ENCODE results near the gene PPP1R7. TPM values are rescaled to one million over a fixed set of nuclear protein-coding genes. Genes with fewer than 3 reads are reported as not detected.

Gene PPP1R7
- total RNA-seq, 1 experiment from 2014 or later: 43.9 TPM

- Mint-ChIP-seq H3K9me3 (ENCODE audit: unreplicated experiment) (no peaks in the 10 kb centered on the region), H3K27me3 (ENCODE audit: insufficient read depth, unreplicated experiment) (no peaks in the 10 kb centered on the region), H3K36me3 (ENCODE audit: insufficient read depth, unreplicated experiment) (peaks cover 12% of the 10 kb centered on the region), H3K27ac (ENCODE audit: low read depth, unreplicated experiment) (no peak overlapping the region), H3K4me1 (ENCODE audit: insufficient read depth, unreplicated experiment) (no peaks in the 10 kb centered on the region), H3K4me3 (ENCODE audit: unreplicated experiment) (no peak overlapping the region)
- ChIA-PET CTCF (interaction anchor here (0.5 to 0.7 kb wide), 2 partner anchors 262 to 406 kb away, joined by 3 read pairs; no protein-coding TSS in a partner anchor), POLR2A (no interaction called here)
- intact Hi-C loops (cut with micrococcal nuclease): no loop called here
- DNase-seq (ENCODE audit: unreplicated experiment): no peak
- BruUV-seq (replicated peaks): no TSS peak
- TF ChIP-seq CTCF (IDR thresholded peaks at IDR 0.05; ENCODE audit: unreplicated experiment): no peak
Observed at GRCh38 chr2:241109210-241110088, 40.8 kb upstream of the PPP1R7 start.

- Mint-ChIP-seq H3K27me3 (ENCODE audit: insufficient read depth, unreplicated experiment) (no peaks in the 10 kb centered on the region), H3K4me3 (ENCODE audit: unreplicated experiment) (no peak overlapping the region), H3K36me3 (ENCODE audit: insufficient read depth, unreplicated experiment) (peaks cover 16% of the 10 kb centered on the region), H3K9me3 (ENCODE audit: unreplicated experiment) (no peaks in the 10 kb centered on the region), H3K27ac (ENCODE audit: low read depth, unreplicated experiment) (no peak overlapping the region), H3K4me1 (ENCODE audit: insufficient read depth, unreplicated experiment) (no peaks in the 10 kb centered on the region)
- no peak for TF ChIP-seq CTCF (IDR thresholded peaks at IDR 0.05; ENCODE audit: unreplicated experiment)
- DNase-seq (ENCODE audit: unreplicated experiment): no peak
- intact Hi-C loops (cut with micrococcal nuclease): no loop called here
- CTCF ChIA-PET: interaction anchor here (0.7 kb wide), 1 partner anchor 406 kb away, joined by 3 read pairs; no protein-coding TSS in a partner anchor
- BruUV-seq (replicated peaks): no TSS peak
- POLR2A ChIA-PET: interaction anchor here (0.6 kb wide), 1 partner anchor 523 kb away, joined by 3 read pairs; no protein-coding TSS in a partner anchor
Observed at GRCh38 chr2:241110089-241110606, 40.1 kb upstream of the PPP1R7 start.

- H3K27ac Mint-ChIP-seq (ENCODE audit: low read depth, unreplicated experiment): no peak overlapping the region
- no peak for DNase-seq (ENCODE audit: unreplicated experiment)
- no TSS peak for BruUV-seq (replicated peaks)
- no peak overlapping the region for H3K4me3 Mint-ChIP-seq (ENCODE audit: unreplicated experiment)
- H3K9me3 Mint-ChIP-seq (ENCODE audit: unreplicated experiment): no peaks in the 10 kb centered on the region
- H3K4me1 Mint-ChIP-seq (ENCODE audit: insufficient read depth, unreplicated experiment): no peaks in the 10 kb centered on the region
- peaks cover 16% of the 10 kb centered on the region for H3K36me3 Mint-ChIP-seq (ENCODE audit: insufficient read depth, unreplicated experiment)
- ChIA-PET CTCF (interaction anchor here (0.6 kb wide), 1 partner anchor 31 kb away, joined by 4 read pairs; no protein-coding TSS in a partner anchor), POLR2A (interaction anchor here (0.6 kb wide), 1 partner anchor 524 kb away, joined by 3 read pairs; no protein-coding TSS in a partner anchor)
- TF ChIP-seq CTCF (IDR thresholded peaks at IDR 0.05; ENCODE audit: unreplicated experiment): no peak
- no peaks in the 10 kb centered on the region for H3K27me3 Mint-ChIP-seq (ENCODE audit: insufficient read depth, unreplicated experiment)
- intact Hi-C loops (cut with micrococcal nuclease): no loop called here
Observed at GRCh38 chr2:241110607-241111439, 39.4 kb upstream of the PPP1R7 start.

GRCh38 chr2:241111440-241111805 lies 38.8 kb upstream of the PPP1R7 start:
- intact Hi-C loops (cut with micrococcal nuclease): no loop called here
- no peak for TF ChIP-seq CTCF (IDR thresholded peaks at IDR 0.05; ENCODE audit: unreplicated experiment)
- Mint-ChIP-seq H3K27ac (ENCODE audit: low read depth, unreplicated experiment) (no peak overlapping the region), H3K9me3 (ENCODE audit: unreplicated experiment) (no peaks in the 10 kb centered on the region), H3K4me1 (ENCODE audit: insufficient read depth, unreplicated experiment) (no peaks in the 10 kb centered on the region), H3K27me3 (ENCODE audit: insufficient read depth, unreplicated experiment) (no peaks in the 10 kb centered on the region), H3K4me3 (ENCODE audit: unreplicated experiment) (no peak overlapping the region), H3K36me3 (ENCODE audit: insufficient read depth, unreplicated experiment) (peaks cover 16% of the 10 kb centered on the region)
- POLR2A ChIA-PET: no interaction called here
- BruUV-seq (replicated peaks): no TSS peak
- CTCF ChIA-PET: interaction anchor here (0.6 kb wide), 1 partner anchor 31 kb away, joined by 4 read pairs; no protein-coding TSS in a partner anchor
- DNase-seq (ENCODE audit: unreplicated experiment): no peak
